ENCODE results near the gene ZNF552.
"Not testable (repeated sequence)": the region's sequence is repeated elsewhere in the genome, so short reads cannot be mapped to it uniquely, and the experiment has no call there.

The ZNF552 gene

GRCh38 chr19:57850553-57851017, 35.9 kb upstream of the ZNF552 start:
- Histone ChIP-seq H3K4me3 (ENCODE audit: low read length, poor library complexity, severe bottlenecking) (peak overlapping the region; percentile 97), H3K4me1 (ENCODE audit: insufficient read depth, low read length, poor library complexity, severe bottlenecking) (peaks cover 9% of the 10 kb centered on the region), H3K27me3 (ENCODE audit: insufficient read depth, low read length, poor library complexity, severe bottlenecking) (no peaks in the 10 kb centered on the region), H3K9me2 (replicated peaks; ENCODE audit: low read depth, low read length) (no peaks in the 10 kb centered on the region), H4K20me1 (ENCODE audit: insufficient read depth, low read length, poor library complexity, severe bottlenecking) (peaks cover 14% of the 10 kb centered on the region), H3F3A (ENCODE audit: low read depth) (no peaks in the 10 kb centered on the region), H3K9ac (ENCODE audit: low read depth, low read length, poor library complexity, severe bottlenecking) (peak overlapping the region; percentile 83), H2AFZ (ENCODE audit: low read length) (no peak overlapping the region), H3K9me3 (ENCODE audit: insufficient read depth, low read depth, low read length) (no peaks in the 10 kb centered on the region), H3K79me2 (ENCODE audit: insufficient read depth, low read length) (peaks cover 35% of the 10 kb centered on the region), H3K4me2 (ENCODE audit: low read depth, low read length, poor library complexity, severe bottlenecking) (peak overlapping the region; percentile 87), H3K36me3 (ENCODE audit: insufficient read depth, low read length) (no peaks in the 10 kb centered on the region)
- TF ChIP-seq EZH2phosphoT487 (IDR thresholded peaks at IDR 0.05; ENCODE audit: borderline replicate concordance), result no peak
- TF ChIP-seq CTCF (conservative IDR thresholded peaks at IDR 0.05; ENCODE audit: low read length), result no peak

- H3K9ac ChIP-seq (ENCODE audit: low read depth, low read length, poor library complexity, severe bottlenecking), result peak within 1 kb of the TSS; percentile 83
- H4K20me1 ChIP-seq (ENCODE audit: insufficient read depth, low read length, poor library complexity, severe bottlenecking), result peaks cover 14% of the 10 kb centered on the region
- peak within 1 kb of the TSS; percentile 84 for H2AFZ ChIP-seq (ENCODE audit: low read length)
- H3K9me3 ChIP-seq (ENCODE audit: insufficient read depth, low read depth, low read length); H3F3A ChIP-seq (ENCODE audit: low read depth); H3K4me1 ChIP-seq (ENCODE audit: insufficient read depth, low read length, poor library complexity, severe bottlenecking); H3K9me2 ChIP-seq (replicated peaks; ENCODE audit: low read depth, low read length); H3K27me3 ChIP-seq (ENCODE audit: insufficient read depth, low read length, poor library complexity, severe bottlenecking); H3K36me3 ChIP-seq (ENCODE audit: insufficient read depth, low read length): not testable (repeated sequence)
- H3K4me3 ChIP-seq (ENCODE audit: low read length, poor library complexity, severe bottlenecking), result peak within 1 kb of the TSS; percentile 97
- peaks cover 32% of the 10 kb centered on the region for H3K79me2 ChIP-seq (ENCODE audit: insufficient read depth, low read length)
- peak within 1 kb of the TSS; percentile 87 for H3K4me2 ChIP-seq (ENCODE audit: low read depth, low read length, poor library complexity, severe bottlenecking)
Observed at GRCh38 chr19:57849666-57850473, 35.2 kb upstream of the ZNF552 start, which contains the start of gene ZNF587. ZNF587 (plus strand) TSS chr19:57849859; CDS start chr19:57850039, 180 bp downstream.

GRCh38 chr19:57849162-57849665, 34.5 kb upstream of the ZNF552 start:
- Histone ChIP-seq H3K4me2 (ENCODE audit: low read depth, low read length, poor library complexity, severe bottlenecking) (peak overlapping the region; percentile 37), H4K20me1 (ENCODE audit: insufficient read depth, low read length, poor library complexity, severe bottlenecking) (peaks cover 14% of the 10 kb centered on the region), H3K79me2 (ENCODE audit: insufficient read depth, low read length) (peaks cover 32% of the 10 kb centered on the region), H3K4me3 (ENCODE audit: low read length, poor library complexity, severe bottlenecking) (peak overlapping the region; percentile 97)
- H3K27me3 ChIP-seq (ENCODE audit: insufficient read depth, low read length, poor library complexity, severe bottlenecking); H3F3A ChIP-seq (ENCODE audit: low read depth); H3K36me3 ChIP-seq (ENCODE audit: insufficient read depth, low read length); H3K9me2 ChIP-seq (replicated peaks; ENCODE audit: low read depth, low read length); H2AFZ ChIP-seq (ENCODE audit: low read length); H3K9ac ChIP-seq (ENCODE audit: low read depth, low read length, poor library complexity, severe bottlenecking); H3K9me3 ChIP-seq (ENCODE audit: insufficient read depth, low read depth, low read length); H3K4me1 ChIP-seq (ENCODE audit: insufficient read depth, low read length, poor library complexity, severe bottlenecking): not testable (repeated sequence)

- H3K9ac ChIP-seq (ENCODE audit: low read depth, low read length, poor library complexity, severe bottlenecking); H3K4me2 ChIP-seq (ENCODE audit: low read depth, low read length, poor library complexity, severe bottlenecking); H3F3A ChIP-seq (ENCODE audit: low read depth); H2AFZ ChIP-seq (ENCODE audit: low read length); H3K4me1 ChIP-seq (ENCODE audit: insufficient read depth, low read length, poor library complexity, severe bottlenecking); H3K9me3 ChIP-seq (ENCODE audit: insufficient read depth, low read depth, low read length); H3K27me3 ChIP-seq (ENCODE audit: insufficient read depth, low read length, poor library complexity, severe bottlenecking); H3K9me2 ChIP-seq (replicated peaks; ENCODE audit: low read depth, low read length); H3K4me3 ChIP-seq (ENCODE audit: low read length, poor library complexity, severe bottlenecking): not testable (repeated sequence)
- Histone ChIP-seq H3K36me3 (ENCODE audit: insufficient read depth, low read length) (peaks cover 14% of the 10 kb centered on the region; the same call in 1 of the 2 replicates), H3K79me2 (ENCODE audit: insufficient read depth, low read length) (peaks cover 23% of the 10 kb centered on the region), H4K20me1 (ENCODE audit: insufficient read depth, low read length, poor library complexity, severe bottlenecking) (peaks cover 14% of the 10 kb centered on the region)
Observed at GRCh38 chr19:57847164-57847563, 32.5 kb upstream of the ZNF552 start.
